DMS53 treated with DMSO at 0.1 percent for 48 hours (cell line): ENCODE measurements around the gene C17orf75.
"Not testable (repeated sequence)": the region's sequence is repeated elsewhere in the genome, so short reads cannot be mapped to it uniquely, and the experiment has no call there.

ENCODE experiments used
- DNase-seq: peaks from one replicate; lab custom pipeline; 2025; ENCODE audit not compliant: unreplicated experiment; lab: John Stamatoyannopoulos, UW

C17orf75 gene

GRCh38 chr17:32345951-32346600 lies 4.1 kb upstream of the C17orf75 start:
- no peak for DNase-seq

GRCh38 chr17:32342603-32343325 lies 791 bp upstream of the C17orf75 start:
- DNase-seq, result no peak

- no peak for DNase-seq
Observed at GRCh38 chr17:32341141-32341856, 674 bp downstream of the C17orf75 start.

GRCh38 chr17:32335687-32336086 lies 6.3 kb downstream of the C17orf75 start:
- no peak for DNase-seq

- no peak for DNase-seq
Observed at GRCh38 chr17:32335046-32335445, 6.9 kb downstream of the C17orf75 start.

- DNase-seq, result no peak
Observed at GRCh38 chr17:32333187-32333586, 8.8 kb downstream of the C17orf75 start.

- DNase-seq, result no peak
Observed at GRCh38 chr17:32331243-32332040, 10.5 kb downstream of the C17orf75 start.

- DNase-seq, result no peak
Observed at GRCh38 chr17:32330147-32330546, 11.8 kb downstream of the C17orf75 start.

- DNase-seq, result no peak
Observed at GRCh38 chr17:32327911-32328310, 14.1 kb downstream of the C17orf75 start.

- no peak for DNase-seq
Observed at GRCh38 chr17:32323811-32324491, 18.0 kb downstream of the C17orf75 start.

GRCh38 chr17:32323046-32323445 lies 18.9 kb downstream of the C17orf75 start:
- no peak for DNase-seq

- DNase-seq, result no peak
Observed at GRCh38 chr17:32320847-32321246, 21.1 kb downstream of the C17orf75 start.

- not testable (repeated sequence) for DNase-seq
Observed at GRCh38 chr17:32320080-32320479, 21.9 kb downstream of the C17orf75 start.

GRCh38 chr17:32319548-32319905 lies 22.4 kb downstream of the C17orf75 start:
- peak; percentile 33 for DNase-seq

GRCh38 chr17:32318071-32318470 lies 23.9 kb downstream of the C17orf75 start:
- no peak for DNase-seq

- no peak for DNase-seq
Observed at GRCh38 chr17:32317353-32317752, 24.6 kb downstream of the C17orf75 start.

GRCh38 chr17:32316653-32317052 lies 25.3 kb downstream of the C17orf75 start:
- DNase-seq, result not testable (repeated sequence)

GRCh38 chr17:32315171-32315570 lies 26.8 kb downstream of the C17orf75 start:
- DNase-seq, result no peak

- no peak for DNase-seq
Observed at GRCh38 chr17:32314636-32315035, 27.3 kb downstream of the C17orf75 start.

GRCh38 chr17:32311028-32311536 lies 30.9 kb downstream of the C17orf75 start:
- DNase-seq, result no peak
